IgD-negative memory B cell (primary cell): Measurements from ENCODE around the gene LGMN. TPM values are rescaled to one million over a fixed set of nuclear protein-coding genes. Genes with fewer than 3 reads are reported as not detected.

Source experiments
- H3K27ac Mint-ChIP-seq, 3 donors: one replicate each; pipeline ENCODE4 v1.8.0; 2020 to 2022; ENCODE audit warnings: mild to moderate bottlenecking in 3 of 3, mixed read lengths in 3 of 3, moderate library complexity in 1 of 3
- H3K27me3 Mint-ChIP-seq: one replicate; pipeline ENCODE4 v1.8.0; 2021; ENCODE audit warnings: mixed read lengths
- H3K36me3 Mint-ChIP-seq: one replicate; pipeline ENCODE4 v1.8.0; 2020; ENCODE audit warnings: mild to moderate bottlenecking, mixed read lengths
- H3K4me1 Mint-ChIP-seq, 3 donors: one replicate each; pipeline ENCODE4 v1.8.0; 2020 to 2022; ENCODE audit warnings: mixed read lengths in 3 of 3, mild to moderate bottlenecking in 1 of 3
- H3K4me3 Mint-ChIP-seq, 4 donors: one replicate each; pipeline ENCODE4 v1.8.0; 2020 to 2022; ENCODE audit warnings: mild to moderate bottlenecking in 4 of 4, mixed read lengths in 4 of 4, moderate library complexity in 3 of 4
- H3K9me3 Mint-ChIP-seq, 3 donors: one replicate each; pipeline ENCODE4 v1.8.0; 2020 to 2021; ENCODE audit warnings: mixed read lengths in 3 of 3, mild to moderate bottlenecking in 1 of 3
- polyA plus RNA-seq: library from polyadenylated mRNA; unstranded; fragments of 300-500 nt; fragmentation: Illumina TruSeq; gene quantifications from one replicate; pipeline ENCODE4 v1.2.3, GENCODE V29; 2021

Gene LGMN
- 25.1 TPM for polyA plus RNA-seq

GRCh38 chr14:92748259-92749016, at the start of gene LGMN:
Gene LGMN, minus strand, starts transcription at chr14:92748627. Its CDS starts 15,841 bp downstream, at chr14:92732786.
- no peaks in the 10 kb centered on the region for H3K27me3 Mint-ChIP-seq
- peaks cover 6% of the 10 kb centered on the region for H3K36me3 Mint-ChIP-seq
- H3K9me3 Mint-ChIP-seq: peaks cover 0 to 4% (median 2%) of the 10 kb centered on the region in 3 donors
- H3K27ac Mint-ChIP-seq: peak within 1 kb of the TSS; percentile 86 to 98 (median 93)
- peaks cover 43 to 46% (median 46%) of the 10 kb centered on the region in 3 donors for H3K4me1 Mint-ChIP-seq
- H3K4me3 Mint-ChIP-seq: peak within 1 kb of the TSS; percentile 91 to 96 (median 94)

GRCh38 chr14:92794961-92795360, 46.5 kb upstream of the LGMN start:
- peaks cover 0 to 13% (median 6%) of the 10 kb centered on the region in 3 donors for H3K9me3 Mint-ChIP-seq
- H3K36me3 Mint-ChIP-seq: peaks cover 6% of the 10 kb centered on the region
- H3K27me3 Mint-ChIP-seq: no peaks in the 10 kb centered on the region
- H3K4me3 Mint-ChIP-seq: peak overlapping the region; percentile 56 to 98 (median 94)
- H3K4me1 Mint-ChIP-seq: peaks cover 16 to 27% (median 18%) of the 10 kb centered on the region in 3 donors
- peak overlapping the region; percentile 55 to 97 (median 74) for H3K27ac Mint-ChIP-seq

- Mint-ChIP-seq H3K9me3 (peaks cover 3 to 17% (median 6%) of the 10 kb centered on the region in 3 donors), H3K27me3 (no peaks in the 10 kb centered on the region), H3K27ac (peak overlapping the region; percentile 55 to 97 (median 74)), H3K36me3 (peaks cover 6% of the 10 kb centered on the region), H3K4me3 (peak overlapping the region; percentile 56 to 98 (median 94)), H3K4me1 (peaks cover 15 to 23% (median 15%) of the 10 kb centered on the region in 3 donors)
These were observed 46.1 kb upstream of the LGMN start for GRCh38 chr14:92794547-92794941.

- no peaks in the 10 kb centered on the region for H3K27me3 Mint-ChIP-seq
- peak within 1 kb of the TSS; percentile 56 to 98 (median 94) for H3K4me3 Mint-ChIP-seq
- H3K36me3 Mint-ChIP-seq: peaks cover 6% of the 10 kb centered on the region
These were observed 45.5 kb upstream of the LGMN start, which contains the start of gene GOLGA5 for GRCh38 chr14:92793709-92794546. Gene GOLGA5, plus strand, starts transcription at chr14:92794305. Its CDS starts 3,133 bp downstream, at chr14:92797438.

GRCh38 chr14:92792885-92793284, 44.5 kb upstream of the LGMN start:
- peaks cover 6 to 23% (median 11%) of the 10 kb centered on the region in 3 donors for H3K9me3 Mint-ChIP-seq
- peak overlapping the region in 2 of 3 donors; percentile 55 to 97 for H3K27ac Mint-ChIP-seq
- H3K36me3 Mint-ChIP-seq: peaks cover 3% of the 10 kb centered on the region
- no peaks in the 10 kb centered on the region for H3K27me3 Mint-ChIP-seq
- peaks cover 11 to 23% (median 15%) of the 10 kb centered on the region in 3 donors for H3K4me1 Mint-ChIP-seq
- H3K4me3 Mint-ChIP-seq: peak overlapping the region in 1 of 4 donors; percentile 56

More at GRCh38 chr14:92793709-92794546, 45.5 kb upstream of the LGMN start, which contains the start of gene GOLGA5:
- Mint-ChIP-seq H3K9me3 (peaks cover 6 to 23% (median 8%) of the 10 kb centered on the region in 3 donors), H3K27ac (peak within 1 kb of the TSS; percentile 55 to 97 (median 74)), H3K4me1 (peaks cover 15 to 23% (median 15%) of the 10 kb centered on the region in 3 donors)

- no peak overlapping the region for H3K4me3 Mint-ChIP-seq
These were observed 41.1 kb upstream of the LGMN start for GRCh38 chr14:92789457-92790089.

GRCh38 chr14:92787554-92787953, 39.1 kb upstream of the LGMN start:
- Mint-ChIP-seq H3K27ac (no peak overlapping the region), H3K4me1 (peaks cover 4 to 6% (median 6%) of the 10 kb centered on the region in 3 donors), H3K36me3 (peaks cover 2% of the 10 kb centered on the region), H3K4me3 (no peak overlapping the region), H3K9me3 (peaks cover 6 to 23% (median 11%) of the 10 kb centered on the region in 3 donors), H3K27me3 (no peaks in the 10 kb centered on the region)

More at GRCh38 chr14:92789457-92790089, 41.1 kb upstream of the LGMN start:
- Mint-ChIP-seq H3K27me3 (no peaks in the 10 kb centered on the region), H3K36me3 (peaks cover 2% of the 10 kb centered on the region), H3K4me1 (peaks cover 4 to 6% (median 4%) of the 10 kb centered on the region in 3 donors), H3K9me3 (peaks cover 6 to 23% (median 11%) of the 10 kb centered on the region in 3 donors), H3K27ac (peak overlapping the region in 1 of 3 donors; percentile 53)

- Mint-ChIP-seq H3K4me1 (peaks cover 4 to 7% (median 6%) of the 10 kb centered on the region in 3 donors), H3K27me3 (no peaks in the 10 kb centered on the region), H3K27ac (peak overlapping the region in 2 of 3 donors; percentile 36 to 66), H3K36me3 (peaks cover 2% of the 10 kb centered on the region), H3K9me3 (peaks cover 3 to 19% (median 11%) of the 10 kb centered on the region in 3 donors), H3K4me3 (no peak overlapping the region)
These were observed 38.0 kb upstream of the LGMN start for GRCh38 chr14:92786427-92786756.

- peak overlapping the region in 2 of 3 donors; percentile 36 to 66 for H3K27ac Mint-ChIP-seq
- no peaks in the 10 kb centered on the region for H3K27me3 Mint-ChIP-seq
- peaks cover 4 to 7% (median 6%) of the 10 kb centered on the region in 3 donors for H3K4me1 Mint-ChIP-seq
- H3K36me3 Mint-ChIP-seq: peaks cover 2% of the 10 kb centered on the region
- peaks cover 2 to 17% (median 11%) of the 10 kb centered on the region in 3 donors for H3K9me3 Mint-ChIP-seq
- peak overlapping the region in 1 of 4 donors; percentile 48 for H3K4me3 Mint-ChIP-seq
These were observed 37.4 kb upstream of the LGMN start for GRCh38 chr14:92785667-92786426.

- Mint-ChIP-seq H3K4me3 (peak overlapping the region in 1 of 4 donors; percentile 0), H3K36me3 (no peaks in the 10 kb centered on the region), H3K9me3 (peaks cover 0 to 2% (median 0%) of the 10 kb centered on the region in 3 donors), H3K27me3 (no peaks in the 10 kb centered on the region), H3K4me1 (peaks cover 4 to 10% (median 6%) of the 10 kb centered on the region in 3 donors), H3K27ac (peak overlapping the region in 1 of 3 donors; percentile 63)
These were observed 35.5 kb upstream of the LGMN start for GRCh38 chr14:92783813-92784431.

- Mint-ChIP-seq H3K9me3 (no peaks in the 10 kb centered on the region), H3K36me3 (no peaks in the 10 kb centered on the region), H3K27ac (no peak overlapping the region), H3K4me3 (no peak overlapping the region), H3K27me3 (peaks cover 1% of the 10 kb centered on the region), H3K4me1 (peaks cover 12 to 19% (median 13%) of the 10 kb centered on the region in 3 donors)
These were observed 32.9 kb upstream of the LGMN start for GRCh38 chr14:92781350-92781749.

- Mint-ChIP-seq H3K4me1 (peaks cover 17 to 22% (median 18%) of the 10 kb centered on the region in 3 donors), H3K27ac (peak overlapping the region in 1 of 3 donors; percentile 69), H3K36me3 (no peaks in the 10 kb centered on the region)
These were observed 32.2 kb upstream of the LGMN start for GRCh38 chr14:92780444-92781232.

More at GRCh38 chr14:92780444-92781232, 32.2 kb upstream of the LGMN start:
- Mint-ChIP-seq H3K4me3 (peak overlapping the region in 1 of 4 donors; percentile 28), H3K27me3 (peaks cover 1% of the 10 kb centered on the region), H3K9me3 (no peaks in the 10 kb centered on the region)
